Fibroblast of the conjunctiva (primary cell): ENCODE measurements around the gene RBM8A.

Experiments
- DNase-seq: peaks from one replicate; pipeline ENCODE4 v3.0.0-alpha.2; 2010; ENCODE audit warnings: low read depth

RBM8A gene

DNA sequence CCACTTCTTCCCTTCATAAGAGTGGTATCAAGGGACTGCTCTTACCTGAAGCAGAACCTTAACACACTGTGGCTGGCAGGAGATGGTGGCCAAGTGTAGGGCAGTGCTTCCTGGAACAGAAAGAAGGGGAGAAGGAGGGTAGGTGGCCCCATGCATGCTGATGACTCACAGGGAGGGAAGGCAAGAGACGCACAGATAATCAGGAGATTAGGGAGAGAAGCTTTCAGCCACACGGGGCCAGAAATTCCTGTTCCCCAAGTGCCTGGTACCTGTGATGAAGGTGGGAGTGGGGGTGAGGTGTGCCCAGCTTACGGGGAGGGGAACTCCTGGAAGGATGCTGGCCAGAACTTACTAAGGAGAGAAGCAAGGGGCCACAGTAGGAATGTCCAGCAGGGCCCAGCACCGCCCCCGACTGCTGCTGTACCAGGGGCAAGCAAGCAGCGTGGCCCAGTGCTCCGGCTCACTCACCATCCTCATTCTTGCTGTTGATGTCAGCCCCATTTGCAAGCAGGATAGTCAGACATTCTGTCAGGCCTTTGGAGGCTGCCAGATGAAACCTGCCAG, 49.3 kb downstream of the RBM8A start:
- DNase-seq: no peak

- DNase-seq: no peak
These were observed 52.6 kb downstream of the RBM8A start for GRCh38 chr1:145874646-145875045.

DNA sequence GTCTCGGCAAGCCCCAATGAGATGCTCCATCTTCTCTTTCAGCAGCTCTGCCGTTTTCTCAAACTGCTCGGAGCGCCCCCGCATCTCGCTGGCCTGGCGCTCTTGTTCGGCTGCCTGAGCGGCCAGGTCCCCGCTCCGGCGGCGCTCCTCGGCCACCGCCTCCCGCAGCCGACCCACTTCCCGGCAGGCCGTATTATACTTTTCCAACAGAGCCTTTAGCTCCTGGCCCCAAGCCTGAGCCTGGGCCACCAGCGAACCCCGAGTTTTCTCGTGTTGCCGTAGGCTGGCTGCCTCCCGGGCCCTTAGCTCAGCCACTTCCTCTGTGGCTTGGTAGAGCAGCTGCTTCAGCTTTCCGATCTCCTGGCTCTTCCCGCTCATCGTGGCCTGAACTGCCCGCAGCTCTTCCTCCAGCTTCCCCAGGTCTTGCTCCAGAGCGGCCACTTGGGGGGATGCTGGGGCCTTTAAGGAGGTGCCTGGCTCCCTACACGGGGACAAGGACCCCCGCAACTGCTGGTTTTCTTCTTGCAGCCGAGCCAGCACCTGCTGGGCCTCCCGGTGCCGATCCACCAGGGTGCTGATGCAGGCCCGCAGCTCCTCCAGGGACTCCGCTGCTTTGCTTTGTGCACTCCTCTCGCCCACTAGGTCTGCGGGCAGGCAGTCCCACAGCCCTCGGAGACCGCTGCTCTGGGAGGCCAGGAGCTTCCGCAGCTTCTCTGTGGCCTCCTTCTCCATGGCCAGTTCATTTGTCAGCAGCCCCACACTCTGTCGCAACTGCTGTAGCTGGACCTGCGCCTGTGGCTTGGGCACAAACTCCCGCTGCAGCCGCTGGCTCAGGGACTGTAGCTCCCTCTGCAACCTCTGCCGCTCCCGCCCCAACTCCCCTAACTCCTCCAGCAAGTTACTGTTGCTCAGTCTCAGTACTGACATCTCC, 55.0 kb downstream of the RBM8A start:
- no peak for DNase-seq
